AG09319 (cell line): ENCODE results near the gene IGBP1.
A peak's percentile ranks its signal among the peaks of the same experiment; 100 is the strongest.
"Not testable (repeated sequence)": the region's sequence is repeated elsewhere in the genome, so short reads cannot be mapped to it uniquely, and the experiment has no call there.

ENCODE experiments used
- DNase-seq: peaks from one replicate; pipeline ENCODE4 v3.0.0-alpha.2; 2010; ENCODE audit warnings: low read depth; ENCODE audit errors: extremely low read depth
- CTCF ChIP-seq: IDR thresholded peaks from 2 replicates; pipeline ENCODE4 v1.5.1; 2011; ENCODE audit warnings: low read depth, mild to moderate bottlenecking, inconsistent platforms, low read length, moderate library complexity

Gene IGBP1

DNA sequence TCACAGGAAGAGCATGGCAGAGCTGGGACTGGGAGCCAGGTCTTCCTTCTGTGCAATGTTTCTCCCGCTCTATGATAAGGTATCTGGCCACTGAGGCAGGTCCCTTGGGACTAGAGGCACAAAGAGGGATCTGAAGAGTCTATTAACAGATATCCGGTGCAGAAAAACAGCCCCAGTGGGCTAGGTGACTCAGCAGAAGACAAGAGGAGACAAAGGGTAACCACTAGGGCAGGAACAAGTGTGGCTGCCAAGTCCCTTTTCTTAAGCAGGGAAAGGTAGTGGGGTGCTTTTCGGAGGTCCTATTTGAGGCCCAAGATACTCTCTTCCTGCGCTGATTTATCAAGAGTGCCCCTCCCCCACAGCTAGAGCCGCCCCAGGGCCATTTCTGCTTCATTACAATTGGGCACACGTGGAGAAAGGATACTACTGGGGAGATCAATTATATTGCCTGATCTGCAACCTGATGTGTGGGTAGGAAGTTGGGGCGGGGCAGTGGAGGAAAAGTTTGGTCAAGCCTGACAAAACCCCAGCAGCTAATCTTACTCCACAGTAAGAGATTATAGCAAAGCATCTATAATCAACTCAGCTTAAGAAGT lies 43.8 kb downstream of the IGBP1 start, which contains the start of gene DGAT2L6:
Gene DGAT2L6 (plus strand): TSS at position 546 of the 596 bp plus-strand sequence. CDS start 100 bp downstream, outside the sequence.
- DNase-seq = no peak

GRCh38 chrX:70183091-70183490 lies 49.8 kb downstream of the IGBP1 start:
- no peak for TF ChIP-seq CTCF
- DNase-seq = no peak

More for the DNA sequence above, 43.8 kb downstream of the IGBP1 start, which contains the start of gene DGAT2L6:
- no peak for TF ChIP-seq CTCF

DNA sequence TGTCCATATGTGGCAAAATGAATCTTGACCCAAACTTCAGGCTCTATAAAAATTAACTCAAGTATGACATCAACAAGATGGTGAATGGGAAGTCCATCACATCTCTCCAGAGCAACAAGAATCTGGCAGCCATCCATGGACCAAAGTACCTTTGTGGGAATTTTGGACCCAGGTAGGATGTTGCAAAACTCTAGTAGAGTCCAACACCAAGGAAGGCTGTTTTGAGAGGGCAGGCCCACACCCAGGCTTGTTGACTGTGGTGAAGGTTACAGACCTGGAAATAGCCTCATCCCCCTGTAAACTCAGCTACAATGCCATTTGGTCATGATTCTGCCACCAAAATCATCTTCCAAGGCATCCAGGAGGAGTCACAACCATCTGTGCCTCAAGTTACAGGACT lies 57.0 kb downstream of the IGBP1 start:
- no peak for DNase-seq
- TF ChIP-seq CTCF = no peak

- peak; percentile 56 for TF ChIP-seq CTCF
- peak; percentile 7 for DNase-seq
Measured at GRCh38 chrX:70196961-70197720, 63.9 kb downstream of the IGBP1 start.

DNA sequence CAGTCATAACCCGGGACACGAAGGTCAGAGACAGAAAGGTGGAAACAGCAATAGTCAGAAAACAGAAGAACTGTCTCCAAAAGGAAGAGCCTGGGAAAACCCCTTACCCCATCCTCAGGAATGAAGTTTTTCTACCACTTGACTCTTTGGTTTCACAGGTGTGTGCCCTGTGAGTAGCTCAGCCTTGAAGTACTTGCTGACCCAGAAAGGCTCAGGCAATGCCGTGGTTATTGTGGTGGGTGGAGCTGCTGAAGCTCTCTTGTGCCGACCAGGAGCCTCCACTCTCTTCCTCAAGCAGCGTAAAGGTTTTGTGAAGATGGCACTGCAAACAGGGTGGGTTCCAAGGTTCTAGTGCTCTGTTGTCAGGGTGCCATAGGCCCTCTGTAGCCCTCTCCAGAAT lies 68.5 kb downstream of the IGBP1 start:
- TF ChIP-seq CTCF = no peak
- no peak for DNase-seq

- TF ChIP-seq CTCF = no peak
- no peak for DNase-seq
Measured at GRCh38 chrX:70208479-70208878, 75.2 kb downstream of the IGBP1 start.

- not testable (repeated sequence) for DNase-seq
Measured at GRCh38 chrX:70209570-70209969, 76.3 kb downstream of the IGBP1 start.
